Neural progenitor cell (in vitro differentiated cells): Measurements from ENCODE around the gene GABRA5.

Experiments used
- EZH2 ChIP-seq: fragments of 200-600 bp; sonication (generic); IDR thresholded peaks from 2 replicates; pipeline ENCODE4 v1.6.1; 2017; ENCODE audit warnings: antibody characterized with exemption, mild to moderate bottlenecking, moderate library complexity
- EZH2phosphoT487 ChIP-seq: fragments of 200-600 bp; sonication (generic); IDR thresholded peaks from 2 replicates; pipeline ENCODE4 v1.6.1; 2017; ENCODE audit warnings: antibody characterized with exemption
- TF ChIP-seq, protein P1 (sequence below): fragments of 200-600 bp; sonication (generic); IDR thresholded peaks from 2 replicates; pipeline ENCODE4 v1.5.1; 2017; ENCODE audit warnings: antibody characterized with exemption, mild to moderate bottlenecking

DNA sequence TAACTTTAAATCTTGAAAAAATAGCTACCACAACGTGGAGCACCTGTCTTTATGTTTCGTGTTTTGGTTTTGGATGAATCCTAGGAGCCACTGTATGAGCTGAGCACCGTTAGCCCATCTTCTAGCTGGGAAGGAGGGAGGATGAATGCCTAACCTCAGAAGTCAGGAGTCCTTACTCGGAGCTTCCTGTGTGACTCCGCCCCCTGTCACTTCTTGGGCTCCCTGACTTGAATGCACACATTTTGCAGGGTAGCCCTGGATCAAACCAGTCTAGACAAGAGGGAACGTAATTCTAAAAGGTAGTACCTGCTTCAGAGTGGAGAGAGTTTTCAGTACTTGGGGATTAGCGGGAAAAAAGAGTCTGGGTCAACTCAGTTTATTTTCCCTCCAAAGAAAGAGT lies 5.3 kb downstream of the GABRA5 start:
- TF ChIP-seq, protein P1, sequence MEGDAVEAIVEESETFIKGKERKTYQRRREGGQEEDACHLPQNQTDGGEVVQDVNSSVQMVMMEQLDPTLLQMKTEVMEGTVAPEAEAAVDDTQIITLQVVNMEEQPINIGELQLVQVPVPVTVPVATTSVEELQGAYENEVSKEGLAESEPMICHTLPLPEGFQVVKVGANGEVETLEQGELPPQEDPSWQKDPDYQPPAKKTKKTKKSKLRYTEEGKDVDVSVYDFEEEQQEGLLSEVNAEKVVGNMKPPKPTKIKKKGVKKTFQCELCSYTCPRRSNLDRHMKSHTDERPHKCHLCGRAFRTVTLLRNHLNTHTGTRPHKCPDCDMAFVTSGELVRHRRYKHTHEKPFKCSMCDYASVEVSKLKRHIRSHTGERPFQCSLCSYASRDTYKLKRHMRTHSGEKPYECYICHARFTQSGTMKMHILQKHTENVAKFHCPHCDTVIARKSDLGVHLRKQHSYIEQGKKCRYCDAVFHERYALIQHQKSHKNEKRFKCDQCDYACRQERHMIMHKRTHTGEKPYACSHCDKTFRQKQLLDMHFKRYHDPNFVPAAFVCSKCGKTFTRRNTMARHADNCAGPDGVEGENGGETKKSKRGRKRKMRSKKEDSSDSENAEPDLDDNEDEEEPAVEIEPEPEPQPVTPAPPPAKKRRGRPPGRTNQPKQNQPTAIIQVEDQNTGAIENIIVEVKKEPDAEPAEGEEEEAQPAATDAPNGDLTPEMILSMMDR, result no peak
- TF ChIP-seq EZH2 (no peak), EZH2phosphoT487 (no peak)
